A172 (cell line): ENCODE measurements around the gene RUFY1. TPM values are rescaled to one million over a fixed set of nuclear protein-coding genes. Genes with fewer than 3 reads are reported as not detected.
"Not testable (repeated sequence)": the region's sequence is repeated elsewhere in the genome, so short reads cannot be mapped to it uniquely, and the experiment has no call there.

Experiments
- DNase-seq: peaks from one replicate; pipeline ENCODE4 v3.0.0-alpha.2; 2015; ENCODE audit warnings: low spot score
- total RNA-seq: library from RNA; depleted of rRNA; stranded (reverse); fragments of >200 nt; shearing (Covaris generic); gene quantifications from 2 replicates; pipeline ENCODE4 v1.2.3, GENCODE V29; 2014; rRNA removed

The RUFY1 gene, protein sequence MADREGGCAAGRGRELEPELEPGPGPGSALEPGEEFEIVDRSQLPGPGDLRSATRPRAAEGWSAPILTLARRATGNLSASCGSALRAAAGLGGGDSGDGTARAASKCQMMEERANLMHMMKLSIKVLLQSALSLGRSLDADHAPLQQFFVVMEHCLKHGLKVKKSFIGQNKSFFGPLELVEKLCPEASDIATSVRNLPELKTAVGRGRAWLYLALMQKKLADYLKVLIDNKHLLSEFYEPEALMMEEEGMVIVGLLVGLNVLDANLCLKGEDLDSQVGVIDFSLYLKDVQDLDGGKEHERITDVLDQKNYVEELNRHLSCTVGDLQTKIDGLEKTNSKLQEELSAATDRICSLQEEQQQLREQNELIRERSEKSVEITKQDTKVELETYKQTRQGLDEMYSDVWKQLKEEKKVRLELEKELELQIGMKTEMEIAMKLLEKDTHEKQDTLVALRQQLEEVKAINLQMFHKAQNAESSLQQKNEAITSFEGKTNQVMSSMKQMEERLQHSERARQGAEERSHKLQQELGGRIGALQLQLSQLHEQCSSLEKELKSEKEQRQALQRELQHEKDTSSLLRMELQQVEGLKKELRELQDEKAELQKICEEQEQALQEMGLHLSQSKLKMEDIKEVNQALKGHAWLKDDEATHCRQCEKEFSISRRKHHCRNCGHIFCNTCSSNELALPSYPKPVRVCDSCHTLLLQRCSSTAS
- total RNA-seq, result 97.0 and 124 TPM in 2 replicates

DNA sequence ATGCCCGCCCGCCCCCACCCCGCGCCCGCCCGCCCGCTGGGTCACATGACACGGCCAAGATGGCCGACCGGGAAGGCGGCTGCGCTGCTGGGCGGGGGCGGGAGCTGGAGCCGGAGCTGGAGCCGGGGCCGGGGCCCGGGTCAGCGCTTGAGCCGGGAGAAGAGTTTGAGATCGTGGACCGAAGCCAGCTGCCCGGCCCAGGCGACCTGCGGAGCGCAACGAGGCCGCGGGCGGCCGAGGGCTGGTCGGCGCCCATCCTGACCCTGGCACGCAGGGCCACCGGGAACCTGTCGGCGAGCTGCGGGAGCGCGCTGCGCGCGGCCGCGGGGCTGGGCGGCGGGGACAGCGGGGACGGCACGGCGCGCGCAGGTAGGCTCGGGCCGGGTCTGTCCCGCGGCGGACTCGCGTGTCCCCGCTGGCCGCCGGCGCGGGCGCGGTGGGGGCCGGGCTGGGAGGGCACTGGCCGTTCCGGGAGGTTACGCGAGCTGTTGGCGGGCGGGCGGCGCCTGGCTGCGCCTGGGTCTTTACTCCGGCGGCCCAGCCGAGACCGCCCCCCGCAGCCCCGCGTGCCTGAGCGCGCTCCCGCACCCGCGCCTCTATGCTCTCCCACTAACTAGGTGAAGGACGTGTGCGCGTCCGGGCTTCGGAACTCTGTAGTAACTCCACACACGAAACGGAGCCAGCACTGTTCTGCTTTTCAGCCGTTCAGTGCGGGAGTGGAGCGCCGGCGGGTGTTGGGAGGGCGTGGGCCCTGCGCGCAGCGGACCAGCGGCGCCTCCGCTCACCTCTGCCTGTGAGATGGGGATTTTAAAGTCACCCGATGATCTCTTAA lies at the start of gene RUFY1:
TSS of gene RUFY1 (plus strand) at position 44 of the 832 bp plus-strand sequence. CDS start at position 60, 16 bp downstream.
- DNase-seq, result peak; percentile 70

DNA sequence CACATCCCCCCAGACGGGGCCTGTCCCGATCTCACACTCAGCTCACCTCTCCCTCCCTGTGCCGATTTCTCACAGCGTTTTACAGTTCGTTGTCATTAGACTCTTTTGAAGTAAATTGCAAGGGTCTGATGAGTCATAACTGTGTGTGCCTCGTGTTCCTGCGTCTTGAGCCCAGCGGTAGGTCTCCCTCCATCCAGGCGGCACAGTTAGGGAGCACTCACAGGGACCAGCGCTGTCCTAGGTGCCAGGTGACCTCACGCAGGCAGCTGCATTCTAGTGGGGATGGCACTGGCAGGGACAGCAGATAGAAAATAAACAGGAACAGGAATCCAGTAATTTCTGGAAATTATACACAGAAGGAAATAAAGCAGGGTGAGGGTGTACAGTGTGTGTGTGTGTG lies 48.4 kb upstream of the RUFY1 start:
- not testable (repeated sequence) for DNase-seq

DNA sequence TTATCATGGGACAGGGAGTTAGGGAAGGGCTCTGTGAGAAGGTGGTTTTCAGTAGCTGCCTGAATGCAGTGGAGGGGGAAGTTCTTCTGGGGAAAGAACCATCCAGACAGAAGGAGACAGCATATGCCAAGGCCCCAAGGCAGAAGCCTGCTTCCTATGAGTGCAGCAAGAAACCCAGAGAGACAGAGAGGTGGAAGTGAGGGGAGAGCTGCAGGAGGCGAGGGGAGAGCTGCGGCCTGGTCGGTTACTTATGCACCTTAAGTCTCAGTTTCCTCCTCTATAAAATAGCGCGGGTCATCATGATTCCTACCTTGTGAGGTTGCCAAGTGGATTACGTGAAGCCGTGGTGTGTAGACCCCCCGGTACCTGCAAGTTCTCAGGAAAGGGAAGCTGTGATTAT lies 47.9 kb upstream of the RUFY1 start:
- not testable (repeated sequence) for DNase-seq

DNA sequence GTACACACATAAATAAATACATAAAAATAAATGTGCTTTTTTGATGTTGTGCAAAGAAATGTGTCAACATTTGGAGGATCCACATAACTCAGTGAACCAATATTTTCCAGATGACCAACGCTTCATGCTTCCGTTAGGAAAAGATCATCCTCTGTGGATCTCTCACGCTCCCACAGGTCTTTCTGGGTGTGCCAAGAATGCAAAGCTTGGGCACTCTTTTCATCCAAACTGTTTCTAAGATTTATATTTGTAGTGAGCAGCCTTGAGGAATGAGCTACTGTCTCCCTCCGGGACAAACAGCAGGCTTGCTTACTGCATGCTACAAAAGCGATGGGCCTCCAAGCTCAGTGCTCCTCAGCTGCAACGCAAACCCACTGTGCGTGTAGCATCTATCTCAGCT lies 46.2 kb upstream of the RUFY1 start:
- DNase-seq, result no peak

DNA sequence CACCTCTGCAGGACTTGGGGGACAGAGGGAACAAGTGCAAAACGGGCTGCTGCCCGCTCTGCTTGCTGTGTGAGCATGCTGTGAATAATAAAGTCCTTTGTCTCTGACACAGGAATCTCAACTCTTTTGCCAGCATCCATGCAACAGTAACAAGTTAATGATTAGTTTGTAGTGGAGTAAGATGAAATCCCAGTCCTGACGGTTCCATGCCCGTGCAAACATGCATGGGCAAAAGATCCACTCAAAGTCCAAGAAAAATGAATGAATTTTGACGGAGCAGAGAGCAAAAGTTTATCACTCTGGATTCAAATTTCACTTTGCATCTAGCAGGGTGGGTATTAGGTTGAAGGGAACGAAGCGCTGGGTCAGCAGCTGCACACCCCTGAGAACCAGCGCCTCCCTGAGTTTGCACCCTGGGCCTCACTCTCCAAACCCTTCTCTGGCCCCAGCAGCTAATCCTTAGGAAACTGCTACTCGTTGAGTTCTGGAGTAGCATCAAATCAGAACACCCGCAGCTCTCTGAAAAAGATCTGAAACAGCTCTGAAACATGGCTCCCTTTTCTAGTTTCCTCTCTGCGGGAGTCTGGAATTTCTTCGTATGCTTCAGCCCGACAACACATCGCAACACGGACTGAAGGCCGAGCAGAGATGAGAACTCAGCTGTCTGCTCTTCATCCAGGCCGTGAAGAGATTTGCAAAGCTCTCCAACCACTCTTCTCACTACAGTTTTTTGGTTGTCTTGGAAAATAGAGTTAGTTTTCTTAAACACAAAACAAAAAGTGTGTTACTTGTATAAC lies 45.6 kb upstream of the RUFY1 start:
- no peak for DNase-seq

DNA sequence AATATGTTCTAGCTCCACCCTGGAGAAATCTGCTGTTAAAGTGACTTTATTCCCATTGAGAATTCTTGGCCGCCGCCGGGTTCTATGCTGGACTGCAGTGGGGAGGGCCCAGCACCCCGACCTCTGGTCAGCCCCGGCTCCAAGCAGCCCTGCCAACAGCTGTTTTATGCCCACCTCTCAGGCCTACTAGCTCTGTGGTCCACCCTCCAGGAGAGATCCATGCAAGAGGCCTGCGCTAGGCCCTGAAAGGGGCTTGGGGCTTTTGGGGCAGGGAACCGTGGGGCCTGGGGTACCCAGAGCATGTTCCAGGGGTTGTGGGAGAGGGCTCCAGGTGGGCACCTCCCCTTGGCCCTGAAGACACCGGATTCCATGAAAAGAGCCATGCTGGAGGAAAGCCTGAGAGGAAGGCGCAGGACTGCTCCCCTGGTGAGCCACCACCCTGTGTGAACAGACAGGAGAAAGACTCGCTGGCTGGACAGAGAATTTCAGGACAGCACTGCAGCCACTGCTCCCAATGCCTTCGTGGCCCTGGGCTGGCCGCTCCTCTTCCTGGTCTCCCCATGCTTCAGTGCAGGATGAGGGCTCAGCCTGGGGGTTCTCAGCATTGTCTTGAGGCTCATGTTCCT lies 44.6 kb upstream of the RUFY1 start:
- DNase-seq, result no peak

DNA sequence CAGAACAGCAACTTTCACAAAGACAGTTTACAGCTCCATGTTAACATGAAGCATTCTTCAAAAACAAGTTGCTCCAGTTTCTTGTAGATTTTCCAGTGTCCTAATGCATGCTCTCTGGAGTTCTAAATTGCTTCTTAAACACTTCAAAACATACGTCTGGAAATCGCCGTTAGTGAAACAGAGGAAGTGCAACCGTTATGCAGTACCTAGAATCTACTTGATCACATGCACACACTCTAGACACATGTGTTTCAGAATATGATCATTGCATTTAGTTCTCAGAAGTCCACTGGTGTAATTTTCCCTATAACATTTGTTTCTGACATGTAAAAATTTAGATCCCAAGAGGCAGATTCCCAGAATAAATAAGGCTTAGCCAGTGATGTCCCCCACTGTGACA lies 41.1 kb upstream of the RUFY1 start:
- DNase-seq, result no peak

DNA sequence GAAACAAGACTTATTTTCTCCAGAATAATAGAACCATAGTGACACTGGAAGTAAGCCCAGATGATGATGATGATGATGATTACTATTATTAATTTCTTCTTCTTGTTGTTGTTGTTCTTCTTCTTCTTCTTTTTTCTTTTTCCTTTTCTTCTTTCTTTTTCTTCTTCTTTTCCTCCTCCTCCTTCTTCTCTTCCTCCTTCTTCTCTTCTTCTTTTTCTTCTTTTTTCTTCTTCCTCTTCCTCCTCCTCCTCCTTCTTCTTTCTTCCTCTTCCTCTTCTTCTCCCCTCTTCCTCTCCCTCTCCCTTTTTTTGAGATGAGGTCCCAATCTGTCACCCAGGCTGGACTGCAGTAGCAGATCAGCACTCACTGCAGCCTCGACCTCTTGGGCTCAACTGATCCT lies 40.5 kb upstream of the RUFY1 start:
- no peak for DNase-seq

DNA sequence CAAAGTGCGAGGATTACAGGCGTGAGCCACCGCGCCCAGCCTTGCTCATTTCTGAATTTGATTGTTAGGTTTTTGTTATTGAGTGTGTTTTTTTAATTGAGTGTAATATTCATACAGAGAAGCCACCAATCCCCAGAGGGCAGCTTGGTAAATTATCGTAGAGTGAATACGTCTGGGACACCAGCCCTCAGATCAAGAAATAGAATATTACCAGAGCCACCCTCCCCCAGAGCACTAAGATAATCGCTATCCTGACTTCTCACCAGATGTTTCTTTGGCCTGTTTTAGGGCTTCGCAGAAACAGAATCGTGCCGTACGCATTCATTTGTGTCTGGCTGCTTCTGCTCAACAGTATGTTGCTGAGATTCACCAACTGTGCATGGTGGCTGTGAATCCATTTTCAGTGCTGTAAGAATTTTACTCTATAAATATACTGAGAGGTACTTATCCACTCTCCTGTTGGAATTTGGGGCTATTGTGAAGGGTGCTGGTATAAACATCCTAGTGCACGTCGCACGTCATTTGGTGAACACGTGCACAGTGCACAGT lies 37.8 kb upstream of the RUFY1 start:
- DNase-seq, result no peak

DNA sequence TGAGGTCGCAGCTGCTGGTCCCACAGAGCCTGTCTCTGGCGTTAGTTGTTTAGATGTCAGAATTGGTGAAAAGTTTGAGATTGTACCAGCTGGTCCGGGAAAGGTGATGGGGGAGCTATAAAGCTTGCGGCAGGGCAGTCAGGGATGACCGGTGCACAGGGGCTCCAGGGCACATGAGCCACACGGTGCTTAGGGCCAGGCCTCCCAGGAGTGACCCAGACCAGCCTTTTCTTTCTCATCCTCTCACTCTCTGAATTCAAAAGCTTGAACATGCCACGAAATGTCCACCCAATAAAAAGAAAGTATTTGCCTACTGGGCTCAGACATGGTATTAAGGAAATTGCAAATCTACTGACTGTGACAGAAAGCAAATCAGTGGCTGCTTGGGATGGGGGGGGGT lies 34.9 kb upstream of the RUFY1 start:
- not testable (repeated sequence) for DNase-seq

DNA sequence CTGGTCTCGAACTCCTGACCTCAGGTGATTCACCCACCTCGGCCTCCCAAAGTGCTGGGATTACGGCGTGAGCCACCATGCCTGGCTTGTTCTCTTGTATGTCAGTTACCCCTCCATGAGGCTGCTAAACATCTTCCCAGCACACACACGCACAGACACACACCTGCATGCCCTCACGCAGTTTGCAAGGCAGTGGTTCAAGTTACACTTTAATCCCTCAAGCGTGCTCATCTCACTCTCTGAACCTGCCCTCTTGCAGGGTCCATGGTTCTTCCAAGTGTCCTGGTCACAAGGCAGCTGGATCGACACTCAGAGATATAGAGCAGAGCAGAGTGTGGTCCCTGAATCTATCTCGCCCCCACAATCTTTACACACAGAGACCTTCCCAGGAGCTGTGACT lies 34.1 kb upstream of the RUFY1 start:
- DNase-seq, result no peak

DNA sequence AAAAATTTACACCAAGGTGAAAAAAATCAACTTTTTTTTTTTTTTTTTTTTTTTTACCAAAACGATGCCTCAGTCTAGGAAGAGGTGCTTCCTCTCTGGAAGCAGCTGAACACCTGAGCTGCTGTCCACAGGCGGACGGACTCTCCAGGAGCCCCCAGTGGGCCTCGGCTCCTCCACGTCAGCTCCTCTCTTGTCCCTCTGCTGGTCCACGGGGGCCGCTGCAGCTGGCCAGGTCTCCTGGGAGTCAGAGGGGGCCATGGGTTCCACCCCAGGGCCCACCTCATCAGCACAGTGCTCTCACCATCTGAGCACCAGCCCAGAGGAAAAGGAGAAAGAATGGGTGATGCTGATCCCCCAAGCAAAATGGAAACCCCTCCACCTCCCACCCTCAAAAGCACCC lies 32.6 kb upstream of the RUFY1 start:
- DNase-seq, result not testable (repeated sequence)

DNA sequence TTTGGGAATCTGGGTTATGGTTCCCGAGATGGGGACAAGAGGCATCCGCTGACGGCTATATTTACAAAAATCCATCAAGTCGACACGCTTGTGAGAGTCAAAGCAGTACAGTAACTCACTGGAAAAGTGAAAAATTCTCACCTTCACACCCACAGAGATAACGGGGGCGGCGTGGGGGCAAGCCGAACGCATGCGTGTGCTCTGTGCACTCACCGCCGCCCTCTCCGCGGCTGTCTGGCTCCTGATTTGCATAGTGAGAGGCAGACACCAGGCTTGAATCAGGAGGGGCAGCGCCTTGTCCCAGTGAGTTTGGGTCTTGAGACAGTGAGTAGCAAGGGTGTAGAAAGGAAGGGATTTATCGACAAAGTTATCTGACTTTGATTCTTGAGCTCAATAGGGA lies 32.0 kb upstream of the RUFY1 start:
- not testable (repeated sequence) for DNase-seq

DNA sequence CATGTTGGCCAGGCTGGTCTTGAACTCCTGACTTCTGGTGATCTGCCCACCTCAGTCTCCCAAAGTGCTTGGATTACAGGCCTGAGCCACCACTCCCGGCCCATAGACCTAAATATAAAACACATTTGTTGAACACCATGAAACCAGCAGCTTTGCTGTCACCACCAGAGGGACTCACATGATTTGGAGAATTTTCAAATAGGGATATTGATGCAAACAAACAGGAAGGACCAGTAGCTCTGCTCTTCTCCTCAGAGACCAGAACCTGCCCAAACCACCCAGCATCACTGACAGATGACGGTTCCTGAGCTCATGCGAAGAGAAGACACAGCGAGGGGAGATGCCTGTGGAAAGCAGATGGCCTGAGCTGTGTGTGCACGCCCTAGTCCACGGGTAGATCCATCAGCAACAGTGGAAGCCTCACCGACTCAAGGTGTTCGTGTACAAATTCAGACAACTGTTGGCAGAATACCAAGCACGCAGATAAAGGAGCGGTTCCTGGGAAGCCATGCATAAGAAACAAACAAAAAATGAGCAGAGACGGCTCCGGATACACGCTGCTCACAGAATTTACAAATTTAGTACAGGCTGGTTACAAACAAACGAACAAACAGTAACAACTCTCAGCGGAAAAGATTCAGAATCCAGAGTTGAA lies 30.8 kb upstream of the RUFY1 start:
- not testable (repeated sequence) for DNase-seq

DNA sequence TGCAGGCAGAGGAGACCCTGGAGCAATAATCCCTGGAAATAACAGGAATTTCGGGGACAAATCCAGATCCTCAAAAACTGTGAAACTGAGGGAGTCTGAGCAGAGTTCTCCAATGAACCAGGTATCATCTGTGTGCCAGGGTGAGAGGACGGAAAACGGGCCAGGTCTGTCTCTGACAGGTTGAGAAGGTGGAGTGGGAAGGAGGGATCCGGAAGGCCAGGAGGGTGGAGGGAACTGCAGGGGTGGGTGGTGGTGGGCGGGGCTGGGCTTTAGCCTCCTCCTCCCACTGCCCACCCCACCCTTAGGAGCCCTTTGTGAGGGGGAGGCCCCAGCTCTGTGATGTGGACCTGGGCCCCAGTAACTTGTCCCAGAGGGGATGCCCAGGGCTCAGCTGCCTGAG lies 28.2 kb upstream of the RUFY1 start:
- not testable (repeated sequence) for DNase-seq

DNA sequence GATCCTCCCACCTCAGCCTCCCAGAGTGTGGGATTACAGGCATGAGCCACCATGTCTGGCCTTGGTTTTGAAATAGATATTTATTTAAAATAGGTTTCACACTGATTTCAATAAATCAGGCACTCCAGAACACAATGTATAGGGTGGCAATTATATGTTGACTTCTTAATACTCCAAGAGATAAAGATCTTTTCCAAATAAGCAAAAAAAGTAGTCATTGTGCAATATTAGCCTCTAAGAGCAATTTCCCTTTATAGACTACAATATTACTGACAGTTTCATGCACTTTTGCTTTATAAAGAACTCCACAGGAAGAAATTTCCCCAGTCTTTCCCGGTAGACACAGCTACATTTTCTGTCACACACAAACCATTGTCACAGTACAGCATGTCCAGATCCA lies 23.4 kb upstream of the RUFY1 start:
- DNase-seq, result no peak

DNA sequence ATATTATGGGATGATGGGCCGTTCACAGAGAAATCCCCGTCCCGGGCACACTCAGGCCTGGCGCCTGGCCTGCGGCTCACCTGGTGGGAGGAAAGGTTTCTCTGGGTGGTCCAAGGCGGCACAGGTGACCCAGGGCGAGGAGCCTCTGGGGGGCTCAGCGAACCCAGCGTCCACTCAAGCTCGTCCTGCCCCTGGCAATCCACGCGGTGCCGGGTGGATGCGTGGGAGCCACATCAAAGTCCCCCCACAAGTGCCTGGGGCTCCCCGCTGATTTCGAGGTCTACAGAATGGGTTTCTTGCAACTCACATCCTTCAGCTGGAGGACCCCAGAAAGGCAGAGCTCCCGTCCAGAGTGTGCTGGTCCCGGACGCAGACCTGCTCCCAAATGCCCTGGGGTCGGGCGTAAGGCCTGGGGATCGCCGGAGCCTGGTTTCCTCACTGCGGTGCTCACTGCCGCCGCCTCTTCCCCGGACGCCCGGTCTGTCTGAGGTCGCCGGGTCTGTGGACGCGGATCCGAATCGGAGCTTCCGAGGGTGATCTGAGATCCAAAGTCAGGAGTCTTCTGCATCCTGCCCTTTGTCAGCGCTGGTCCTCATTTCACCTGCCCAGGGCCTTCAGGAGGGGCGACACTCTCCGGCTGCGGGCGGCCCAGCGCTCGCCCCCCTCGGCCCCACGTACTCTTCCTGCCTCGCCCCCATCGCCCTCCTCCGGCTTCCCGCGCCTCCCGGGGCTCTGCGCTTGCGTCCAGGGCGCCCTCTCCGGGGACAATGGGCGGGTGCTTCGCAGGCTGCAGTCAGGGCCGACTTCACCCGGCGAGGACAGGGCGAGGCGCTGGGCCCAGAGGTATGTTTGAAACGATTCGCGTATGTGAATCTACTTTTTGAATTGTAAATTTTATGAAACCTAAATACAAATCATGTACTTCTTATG lies 20.0 kb upstream of the RUFY1 start:
- no peak for DNase-seq

DNA sequence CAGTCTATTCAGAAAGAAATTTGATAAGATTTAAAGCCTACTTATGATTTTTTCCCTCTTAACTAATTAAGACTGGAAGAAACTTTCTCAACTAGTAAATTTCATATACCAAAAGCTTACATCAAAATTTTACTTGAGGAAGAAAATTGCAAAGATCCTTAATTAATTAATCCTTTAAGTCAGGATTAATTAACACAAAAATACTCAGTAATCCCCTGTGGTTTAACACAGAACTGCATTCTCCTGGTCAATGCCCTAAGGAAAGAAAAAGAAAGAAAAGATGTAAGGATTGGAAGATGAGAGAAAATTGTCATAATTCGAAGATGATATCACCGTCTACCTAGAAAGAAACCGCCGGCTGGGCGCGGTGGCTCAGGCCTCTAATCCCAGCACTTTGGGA lies 17.3 kb upstream of the RUFY1 start:
- no peak for DNase-seq

DNA sequence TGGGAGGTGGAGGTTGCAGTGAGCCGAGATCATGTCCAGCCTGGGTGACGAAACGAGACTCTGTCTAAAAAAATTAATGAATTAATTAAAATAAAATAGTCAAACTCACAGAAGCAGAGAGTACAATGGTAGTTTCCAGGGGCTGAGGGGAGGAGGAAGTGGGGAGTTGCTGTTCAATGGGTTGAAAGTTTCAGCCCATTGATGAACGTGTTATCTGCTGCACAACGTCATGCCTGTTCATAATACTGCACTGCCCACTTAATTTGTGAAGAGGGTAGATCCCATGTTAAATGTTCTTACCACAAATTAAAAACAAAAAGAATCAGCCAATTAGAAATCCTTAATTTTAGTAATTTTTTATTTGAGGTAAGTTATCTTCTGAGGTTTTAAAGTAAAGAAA lies 16.4 kb upstream of the RUFY1 start:
- no peak for DNase-seq
